ENCODE measurements around the gene TMTC1.

The TMTC1 gene

DNA sequence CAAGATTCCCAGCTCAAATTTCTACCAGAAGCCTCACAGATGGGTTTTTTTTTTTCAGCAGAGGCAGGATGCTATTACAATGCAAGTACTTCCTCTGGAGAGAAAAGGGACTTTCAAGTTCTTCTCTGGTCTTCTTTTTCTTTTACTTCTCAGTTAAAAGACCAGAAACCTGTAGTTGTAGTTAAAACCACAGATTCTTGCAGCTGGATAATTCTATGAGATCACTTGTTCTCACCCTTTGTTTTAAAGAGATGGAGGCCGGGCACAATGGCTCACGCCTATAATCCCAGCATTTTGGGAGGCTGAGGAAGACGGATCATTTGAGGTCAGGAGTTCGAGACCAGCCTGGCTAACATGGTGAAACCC lies 238.7 kb downstream of the TMTC1 start:
- no peaks in the 10 kb centered on the region for H3K79me2 ChIP-seq (ENCODE audit: low read length)
- H3K27ac ChIP-seq (ENCODE audit: low read length): no peak overlapping the region
- H3K36me3 ChIP-seq (replicated peaks; ENCODE audit: low read depth, low read length): no peaks in the 10 kb centered on the region
- H3K9me3 ChIP-seq (ENCODE audit: insufficient read depth, low read length): no peaks in the 10 kb centered on the region
- TF ChIP-seq EZH2phosphoT487 (IDR thresholded peaks at IDR 0.05; ENCODE audit: low read depth): no peak
- TF ChIP-seq, protein P1, sequence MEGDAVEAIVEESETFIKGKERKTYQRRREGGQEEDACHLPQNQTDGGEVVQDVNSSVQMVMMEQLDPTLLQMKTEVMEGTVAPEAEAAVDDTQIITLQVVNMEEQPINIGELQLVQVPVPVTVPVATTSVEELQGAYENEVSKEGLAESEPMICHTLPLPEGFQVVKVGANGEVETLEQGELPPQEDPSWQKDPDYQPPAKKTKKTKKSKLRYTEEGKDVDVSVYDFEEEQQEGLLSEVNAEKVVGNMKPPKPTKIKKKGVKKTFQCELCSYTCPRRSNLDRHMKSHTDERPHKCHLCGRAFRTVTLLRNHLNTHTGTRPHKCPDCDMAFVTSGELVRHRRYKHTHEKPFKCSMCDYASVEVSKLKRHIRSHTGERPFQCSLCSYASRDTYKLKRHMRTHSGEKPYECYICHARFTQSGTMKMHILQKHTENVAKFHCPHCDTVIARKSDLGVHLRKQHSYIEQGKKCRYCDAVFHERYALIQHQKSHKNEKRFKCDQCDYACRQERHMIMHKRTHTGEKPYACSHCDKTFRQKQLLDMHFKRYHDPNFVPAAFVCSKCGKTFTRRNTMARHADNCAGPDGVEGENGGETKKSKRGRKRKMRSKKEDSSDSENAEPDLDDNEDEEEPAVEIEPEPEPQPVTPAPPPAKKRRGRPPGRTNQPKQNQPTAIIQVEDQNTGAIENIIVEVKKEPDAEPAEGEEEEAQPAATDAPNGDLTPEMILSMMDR (IDR thresholded peaks at IDR 0.05; ENCODE audit: low read depth, low read length): no peak
- H3K4me1 ChIP-seq (ENCODE audit: low read length): peaks cover 11% of the 10 kb centered on the region
- no peaks in the 10 kb centered on the region for H3K27me3 ChIP-seq (ENCODE audit: low read depth, low read length)
- no peak overlapping the region for H3K4me3 ChIP-seq (ENCODE audit: low read length)
- H3K4me2 ChIP-seq (ENCODE audit: low read length): 0 out of 2 replicates have a peak overlapping the region, but pooled peaks have one; percentile 14
- no peak overlapping the region for H2AFZ ChIP-seq (ENCODE audit: low read depth, low read length)
- no peaks in the 10 kb centered on the region for H4K20me1 ChIP-seq (ENCODE audit: insufficient read depth, low read length)
- no peak overlapping the region for H3K9ac ChIP-seq (ENCODE audit: low read length)

DNA sequence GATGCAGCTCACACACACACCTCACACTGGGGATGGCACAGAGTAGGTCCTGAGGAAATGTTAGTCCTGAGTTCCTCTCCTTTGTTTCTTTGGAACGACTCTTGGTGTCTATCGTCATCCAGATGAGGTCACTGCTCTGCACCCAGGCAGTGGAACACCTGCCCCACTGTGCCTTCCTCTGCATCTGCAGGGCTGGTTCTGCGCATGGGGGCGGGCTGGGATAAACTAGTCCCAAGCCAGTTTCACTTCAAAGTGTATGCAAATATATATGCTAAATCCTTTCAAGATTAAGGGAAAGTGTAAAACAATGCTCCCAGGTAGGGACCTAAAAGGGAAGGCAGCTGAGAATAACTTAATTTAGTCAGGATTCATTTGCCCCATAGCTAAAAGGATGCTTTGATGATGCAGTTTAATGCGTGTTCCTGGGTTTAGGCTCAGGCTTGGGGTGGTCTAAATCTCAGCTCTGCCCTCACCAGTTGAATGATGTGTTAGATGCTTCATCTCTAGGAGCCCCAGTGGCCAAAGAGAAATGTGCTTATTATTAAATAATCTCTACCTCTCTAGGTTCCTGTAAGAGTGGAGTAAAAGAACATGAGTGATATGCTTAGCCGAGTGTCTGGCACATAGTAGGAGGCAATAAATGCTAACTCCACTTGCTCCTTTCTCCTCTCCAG lies 239.2 kb downstream of the TMTC1 start:
- Histone ChIP-seq H3K36me3 (replicated peaks; ENCODE audit: low read depth, low read length) (no peaks in the 10 kb centered on the region), H2AFZ (ENCODE audit: low read depth, low read length) (no peak overlapping the region), H3K79me2 (ENCODE audit: low read length) (no peaks in the 10 kb centered on the region), H3K27me3 (ENCODE audit: low read depth, low read length) (no peaks in the 10 kb centered on the region), H3K4me3 (ENCODE audit: low read length) (no peak overlapping the region), H3K9ac (ENCODE audit: low read length) (no peak overlapping the region), H3K27ac (ENCODE audit: low read length) (no peak overlapping the region), H3K9me3 (ENCODE audit: insufficient read depth, low read length) (no peaks in the 10 kb centered on the region), H3K4me1 (ENCODE audit: low read length) (peaks cover 11% of the 10 kb centered on the region), H4K20me1 (ENCODE audit: insufficient read depth, low read length) (no peaks in the 10 kb centered on the region), H3K4me2 (ENCODE audit: low read length) (0 out of 2 replicates have a peak overlapping the region, but pooled peaks have one; percentile 14)
- no peak for TF ChIP-seq EZH2phosphoT487 (IDR thresholded peaks at IDR 0.05; ENCODE audit: low read depth)
- TF ChIP-seq, protein P1 (IDR thresholded peaks at IDR 0.05; ENCODE audit: low read depth, low read length): no peak

DNA sequence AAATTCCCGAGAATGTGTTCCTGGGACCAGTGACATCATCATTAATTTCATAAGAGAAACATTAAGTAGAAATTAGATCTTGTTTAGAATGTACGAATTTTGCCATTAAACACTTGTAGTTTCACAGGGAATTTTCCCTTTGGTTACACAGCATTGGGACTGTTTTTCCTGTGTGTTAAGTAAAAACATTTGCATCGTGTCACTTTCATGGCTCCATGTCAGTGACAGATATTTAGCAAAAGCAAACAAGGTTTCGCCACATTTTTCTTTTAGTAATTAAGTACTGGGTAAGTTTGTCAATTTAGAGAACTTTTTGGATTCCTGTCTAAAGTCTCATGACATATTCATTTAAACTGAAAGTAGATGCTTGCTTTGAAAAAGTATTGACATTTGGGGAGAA lies 240.7 kb downstream of the TMTC1 start:
- no peak overlapping the region for H3K9ac ChIP-seq (ENCODE audit: low read length)
- H3K4me3 ChIP-seq (ENCODE audit: low read length): no peak overlapping the region
- H3K27ac ChIP-seq (ENCODE audit: low read length): no peak overlapping the region

DNA sequence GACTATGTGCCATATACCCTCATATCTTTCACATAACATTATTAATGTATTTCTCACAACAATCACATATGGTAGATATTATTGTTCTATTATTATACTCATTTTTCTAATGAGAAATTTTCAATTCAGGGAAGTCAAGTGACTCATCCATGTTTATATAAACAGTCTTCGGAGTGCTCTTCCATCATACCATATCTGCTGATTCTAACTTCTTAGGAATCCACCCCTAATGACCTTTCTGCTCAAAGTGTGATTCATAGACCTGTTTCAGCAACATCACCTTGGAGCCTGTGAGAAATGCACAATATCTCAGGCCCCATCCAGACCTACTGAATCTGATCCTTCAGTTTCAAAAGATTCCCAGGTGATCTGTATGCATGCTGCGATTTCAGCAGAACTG lies 246.4 kb downstream of the TMTC1 start:
- no peak overlapping the region for H3K4me2 ChIP-seq (ENCODE audit: low read length)
- H3K27ac ChIP-seq (ENCODE audit: low read length): no peak overlapping the region
- H3K4me3 ChIP-seq (ENCODE audit: low read length): no peak overlapping the region
- TF ChIP-seq EZH2phosphoT487 (IDR thresholded peaks at IDR 0.05; ENCODE audit: low read depth): no peak
- TF ChIP-seq, protein P1 (IDR thresholded peaks at IDR 0.05; ENCODE audit: low read depth, low read length): no peak
- H4K20me1 ChIP-seq (ENCODE audit: insufficient read depth, low read length): no peaks in the 10 kb centered on the region
- no peaks in the 10 kb centered on the region for H3K36me3 ChIP-seq (replicated peaks; ENCODE audit: low read depth, low read length)
- no peaks in the 10 kb centered on the region for H3K9me3 ChIP-seq (ENCODE audit: insufficient read depth, low read length)
- no peak overlapping the region for H3K9ac ChIP-seq (ENCODE audit: low read length)
- no peaks in the 10 kb centered on the region for H3K79me2 ChIP-seq (ENCODE audit: low read length)
- no peak overlapping the region for H2AFZ ChIP-seq (ENCODE audit: low read depth, low read length)
- no peaks in the 10 kb centered on the region for H3K27me3 ChIP-seq (ENCODE audit: low read depth, low read length)
- peaks cover 11% of the 10 kb centered on the region for H3K4me1 ChIP-seq (ENCODE audit: low read length)

More for the DNA sequence above, 240.7 kb downstream of the TMTC1 start:
- no peaks in the 10 kb centered on the region for H3K36me3 ChIP-seq (replicated peaks; ENCODE audit: low read depth, low read length)
- no peaks in the 10 kb centered on the region for H3K9me3 ChIP-seq (ENCODE audit: insufficient read depth, low read length)
- H3K4me1 ChIP-seq (ENCODE audit: low read length): peaks cover 11% of the 10 kb centered on the region
- H4K20me1 ChIP-seq (ENCODE audit: insufficient read depth, low read length): no peaks in the 10 kb centered on the region
- TF ChIP-seq, protein P1 (IDR thresholded peaks at IDR 0.05; ENCODE audit: low read depth, low read length): no peak
- TF ChIP-seq EZH2phosphoT487 (IDR thresholded peaks at IDR 0.05; ENCODE audit: low read depth): no peak
- H3K27me3 ChIP-seq (ENCODE audit: low read depth, low read length): no peaks in the 10 kb centered on the region
- H3K79me2 ChIP-seq (ENCODE audit: low read length): no peaks in the 10 kb centered on the region
- H3K4me2 ChIP-seq (ENCODE audit: low read length): no peak overlapping the region
- no peak overlapping the region for H2AFZ ChIP-seq (ENCODE audit: low read depth, low read length)

Data from OCI-LY3 (cell line).